HepG2 (cell line): ENCODE data around the gene FAM117B. TPM values are rescaled to one million over a fixed set of nuclear protein-coding genes. Genes with fewer than 3 reads are reported as not detected.

ENCODE experiments used
- ARHGAP35 ChIP-seq: sonication (generic); formaldehyde crosslinking; IDR thresholded peaks from 2 replicates; pipeline ENCODE4 v1.9.0; 2022; ENCODE audit warnings: mild to moderate bottlenecking, inconsistent platforms, moderate library complexity, missing genetic modification reagents, borderline replicate concordance
- ELF4 ChIP-seq: sonication (generic); formaldehyde crosslinking; IDR thresholded peaks from 2 replicates; pipeline ENCODE4 v1.5.0; 2020; ENCODE audit warnings: missing genetic modification reagents, mild to moderate bottlenecking, moderate library complexity, borderline replicate concordance
- HDAC1 ChIP-seq: sonication (generic); formaldehyde crosslinking; IDR thresholded peaks from 2 replicates; pipeline ENCODE4 v1.5.1; 2020; ENCODE audit warnings: mild to moderate bottlenecking, missing genetic modification reagents
- IRF1 ChIP-seq: sonication (generic); formaldehyde crosslinking; IDR thresholded peaks from 2 replicates; pipeline ENCODE4 v1.4.0; 2020; ENCODE audit warnings: low read depth, mild to moderate bottlenecking, missing genetic modification reagents
- NCOA2 ChIP-seq: sonication (generic); formaldehyde crosslinking; IDR thresholded peaks from 2 replicates; pipeline ENCODE4 v1.8.0; 2022; ENCODE audit warnings: inconsistent platforms
- NFE2 ChIP-seq: sonication (generic); formaldehyde crosslinking; IDR thresholded peaks from 2 replicates; pipeline ENCODE4 v1.4.0; 2020; ENCODE audit warnings: missing genetic modification reagents
- NR1H2 ChIP-seq: sonication (generic); formaldehyde crosslinking; IDR thresholded peaks from 2 replicates; pipeline ENCODE4 v1.8.1; 2022; ENCODE audit warnings: low read depth, missing genetic modification reagents, borderline replicate concordance
- NR3C1 ChIP-seq: sonication (generic); formaldehyde crosslinking; IDR thresholded peaks from 2 replicates; pipeline ENCODE4 v1.4.0; 2020; ENCODE audit warnings: missing genetic modification reagents
- ONECUT2 ChIP-seq: sonication (generic); formaldehyde crosslinking; IDR thresholded peaks from 2 replicates; pipeline ENCODE4 v1.4.0; 2020; ENCODE audit warnings: missing genetic modification reagents
- RAD51 ChIP-seq: fragments of 450-650 bp; IDR thresholded peaks from 2 replicates; pipeline ENCODE4 v1.6.1; 2016; ENCODE audit warnings: borderline replicate concordance
- ZFP91 ChIP-seq: sonication (generic); formaldehyde crosslinking; IDR thresholded peaks from 2 replicates; pipeline ENCODE4 v1.9.0; 2022; ENCODE audit warnings: missing genetic modification reagents, mild to moderate bottlenecking, borderline replicate concordance
- ZMYM4 ChIP-seq: sonication (generic); formaldehyde crosslinking; IDR thresholded peaks from 2 replicates; pipeline ENCODE4 v1.8.1; 2023; ENCODE audit warnings: mild to moderate bottlenecking, missing genetic modification reagents
- ZNF121 ChIP-seq: sonication (generic); formaldehyde crosslinking; IDR thresholded peaks from 2 replicates; pipeline ENCODE4 v1.5.0; 2020; ENCODE audit warnings: mild to moderate bottlenecking, missing genetic modification reagents
- ZNF142 ChIP-seq: sonication (generic); formaldehyde crosslinking; IDR thresholded peaks from 2 replicates; pipeline ENCODE4 v1.4.0; 2020; ENCODE audit warnings: missing genetic modification reagents
- ZNF18 ChIP-seq: sonication (generic); formaldehyde crosslinking; IDR thresholded peaks from 2 replicates; pipeline ENCODE4 v1.8.0; 2022; ENCODE audit warnings: mild to moderate bottlenecking, missing genetic modification reagents; ENCODE audit not compliant: insufficient replicate concordance
- ZNF335 ChIP-seq: sonication (generic); formaldehyde crosslinking; IDR thresholded peaks from 2 replicates; pipeline ENCODE4 v1.4.0; 2020; ENCODE audit warnings: missing genetic modification reagents
- ZNF431 ChIP-seq: sonication (generic); formaldehyde crosslinking; IDR thresholded peaks from 2 replicates; pipeline ENCODE4 v1.9.0; 2022; ENCODE audit warnings: missing genetic modification reagents, low read depth, mild to moderate bottlenecking, borderline replicate concordance
- ZNF432 ChIP-seq: sonication (generic); formaldehyde crosslinking; IDR thresholded peaks from 2 replicates; pipeline ENCODE4 v1.5.0; 2020; ENCODE audit warnings: missing genetic modification reagents, mild to moderate bottlenecking, borderline replicate concordance
- ZNF451 ChIP-seq: sonication (generic); formaldehyde crosslinking; IDR thresholded peaks from 2 replicates; pipeline ENCODE4 v1.5.0; 2020; ENCODE audit warnings: mild to moderate bottlenecking, missing genetic modification reagents
- polyA plus RNA-seq, 8 experiments: library from polyadenylated mRNA; depleted of rRNA in 3 of 8; stranded (reverse) in 7 of 8; unstranded in 1 of 8; fragments of >200 nt; fragmentation: Illumina TruSeq in 4 of 8; extraction: Trizol in 4 of 8; gene quantifications; 2 replicates each; pipeline versions ENCODE4 v1.2.1 to v1.2.3, GENCODE V29; 2011 to 2016; ENCODE audit warnings: low read depth in 4 of 8, missing spikeins in 1 of 8, mixed read lengths in 1 of 8; ENCODE audit not compliant: insufficient read depth in 1 of 8
- total RNA-seq, 5 experiments: library from RNA; depleted of rRNA; stranded (reverse); fragments of >200 nt; fragmentation: Illumina TruSeq; extraction: Trizol; gene quantifications; 2 replicates each; pipeline ENCODE4 v1.2.3, GENCODE V29; 2016; ENCODE audit warnings: low read depth in 1 of 5

Gene FAM117B
- total and polyA plus RNA-seq, 2 of the 13 experiments (the other 11 are each of a cell fraction or from before 2014, with no cell fraction given) = 5.8 to 11.0 TPM

DNA sequence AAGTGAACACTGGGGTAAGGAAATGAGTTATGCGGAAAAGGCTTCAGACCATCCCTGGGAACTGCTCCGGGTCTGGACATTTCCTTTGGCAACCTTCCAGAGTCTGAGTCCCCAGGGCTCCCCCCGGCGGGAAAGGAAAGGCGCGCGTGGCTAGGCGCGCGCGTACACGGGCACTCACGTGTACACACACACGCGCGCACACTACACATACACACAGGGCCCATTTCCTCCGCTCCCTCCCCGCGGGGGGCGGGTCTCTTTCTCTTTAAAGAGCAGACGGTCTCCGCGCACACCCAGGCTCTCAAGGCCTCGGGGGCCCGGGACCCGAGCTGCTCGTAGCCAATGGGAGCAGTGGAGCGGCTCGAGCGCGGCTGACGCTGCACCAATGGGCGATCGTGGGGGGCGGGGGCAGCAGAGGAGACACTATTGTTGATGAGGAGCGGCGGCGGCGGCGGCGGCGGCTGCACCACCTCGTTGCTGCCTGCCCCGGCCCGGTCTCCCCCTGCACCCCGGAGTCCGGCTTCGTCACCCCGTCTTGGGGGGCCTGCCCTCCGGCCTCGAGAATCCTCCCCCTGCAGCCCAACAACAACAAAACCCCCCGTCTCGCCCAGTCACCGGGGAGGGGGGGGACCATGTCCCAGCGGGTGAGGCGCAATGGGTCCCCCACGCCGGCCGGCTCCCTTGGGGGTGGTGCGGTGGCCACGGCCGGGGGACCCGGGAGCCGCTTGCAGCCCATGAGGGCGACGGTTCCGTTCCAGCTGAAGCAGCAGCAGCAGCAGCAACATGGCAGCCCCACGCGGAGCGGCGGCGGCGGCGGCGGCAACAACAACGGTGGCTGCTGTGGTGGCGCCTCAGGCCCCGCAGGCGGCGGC is at the start of gene FAM117B (continued):
- TF ChIP-seq ARHGAP35 (peak; percentile 59; the same call in 1 of the 2 replicates), NR3C1 (CRISPR knock-in tag) (0 out of 2 replicates have a peak, but pooled peaks have one; percentile 35), RAD51 (no peak), ZNF142 (no peak), ZNF451 (CRISPR knock-in tag) (peak; percentile 52), ONECUT2 (CRISPR knock-in tag) (no peak), ZNF335 (CRISPR knock-in tag) (no peak), IRF1 (CRISPR knock-in tag) (no peak), NR1H2 (CRISPR knock-in tag) (0 out of 2 replicates have a peak, but pooled peaks have one; percentile 14), ZNF121 (no peak), ZNF18 (CRISPR knock-in tag) (peak; percentile 89), ZNF432 (CRISPR knock-in tag) (no peak), ELF4 (CRISPR knock-in tag) (no peak), NFE2 (CRISPR knock-in tag) (no peak), ZNF431 (CRISPR knock-in tag) (no peak; the same call in 1 of the 2 replicates), HDAC1 (CRISPR knock-in tag) (peak; percentile 93), ZMYM4 (peak; percentile 98), ZFP91 (CRISPR knock-in tag) (peak; percentile 99), NCOA2 (CRISPR knock-in tag) (0 out of 2 replicates have a peak, but pooled peaks have one; percentile 20)
